GM12875 (cell line): ENCODE data around the gene LACTBL1.

Experiments
- H3K4me3 ChIP-seq: one replicate; pipeline ENCODE4 v1.5.1; 2011; ENCODE audit warnings: low read depth, low read length, control low read depth
- TF ChIP-seq, protein P1 (sequence below): IDR thresholded peaks from 2 replicates; pipeline ENCODE4 v1.5.1; 2011; ENCODE audit warnings: low read depth, mild to moderate bottlenecking, control low read depth, inconsistent platforms, low read length, moderate library complexity, borderline replicate concordance; ENCODE audit not compliant: insufficient read depth

LACTBL1 gene

DNA sequence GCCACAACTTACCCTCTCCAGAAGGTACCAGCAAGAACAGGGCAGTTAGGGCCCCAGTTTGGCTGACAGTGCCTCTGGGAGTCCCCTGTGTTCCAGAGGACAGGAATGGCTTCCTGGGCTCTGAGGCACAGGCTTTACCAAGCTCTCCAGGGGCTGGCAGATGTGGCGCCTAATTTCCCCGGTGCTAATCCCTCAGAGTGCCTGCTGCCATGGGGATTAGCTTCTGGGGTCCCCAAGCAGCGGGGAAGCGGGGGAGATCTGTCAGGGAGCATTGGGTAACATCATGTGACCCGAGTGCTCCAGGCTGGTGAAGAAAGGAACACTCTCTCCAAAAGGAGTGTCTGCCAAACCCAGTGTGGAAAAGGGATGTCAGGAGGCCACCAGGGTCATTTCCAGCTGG is at the start of gene LACTBL1:
Gene LACTBL1, minus strand, starts transcription at position 107 of the 400 bp plus-strand sequence. CDS start 550 bp downstream, outside the sequence.
- H3K4me3 ChIP-seq, result no peak within 1 kb of the TSS
- TF ChIP-seq, protein P1, sequence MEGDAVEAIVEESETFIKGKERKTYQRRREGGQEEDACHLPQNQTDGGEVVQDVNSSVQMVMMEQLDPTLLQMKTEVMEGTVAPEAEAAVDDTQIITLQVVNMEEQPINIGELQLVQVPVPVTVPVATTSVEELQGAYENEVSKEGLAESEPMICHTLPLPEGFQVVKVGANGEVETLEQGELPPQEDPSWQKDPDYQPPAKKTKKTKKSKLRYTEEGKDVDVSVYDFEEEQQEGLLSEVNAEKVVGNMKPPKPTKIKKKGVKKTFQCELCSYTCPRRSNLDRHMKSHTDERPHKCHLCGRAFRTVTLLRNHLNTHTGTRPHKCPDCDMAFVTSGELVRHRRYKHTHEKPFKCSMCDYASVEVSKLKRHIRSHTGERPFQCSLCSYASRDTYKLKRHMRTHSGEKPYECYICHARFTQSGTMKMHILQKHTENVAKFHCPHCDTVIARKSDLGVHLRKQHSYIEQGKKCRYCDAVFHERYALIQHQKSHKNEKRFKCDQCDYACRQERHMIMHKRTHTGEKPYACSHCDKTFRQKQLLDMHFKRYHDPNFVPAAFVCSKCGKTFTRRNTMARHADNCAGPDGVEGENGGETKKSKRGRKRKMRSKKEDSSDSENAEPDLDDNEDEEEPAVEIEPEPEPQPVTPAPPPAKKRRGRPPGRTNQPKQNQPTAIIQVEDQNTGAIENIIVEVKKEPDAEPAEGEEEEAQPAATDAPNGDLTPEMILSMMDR, result no peak

DNA sequence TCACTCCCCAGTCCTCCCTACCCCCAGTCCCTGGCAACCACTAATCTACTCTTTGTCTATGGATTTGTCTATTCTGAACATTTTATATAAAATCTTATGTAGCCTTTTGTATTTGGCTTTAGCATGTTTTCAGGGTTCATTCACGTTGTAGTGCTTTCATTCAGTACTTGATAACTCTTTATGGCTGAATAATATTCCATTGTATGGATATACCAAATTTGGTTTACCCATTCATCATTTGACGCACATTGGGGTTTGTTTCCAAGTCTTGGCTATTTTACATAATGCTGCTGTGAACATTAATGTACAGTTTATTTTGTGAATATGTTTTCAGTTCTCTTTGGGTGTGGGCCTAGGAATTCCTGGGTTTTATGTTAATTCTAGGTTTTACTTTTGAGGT is 49.2 kb upstream of the LACTBL1 start:
- H3K4me3 ChIP-seq, result no peak overlapping the region
- TF ChIP-seq, protein P1, result no peak

GRCh38 chr1:23020706-23021405 is 48.2 kb upstream of the LACTBL1 start:
- TF ChIP-seq, protein P1, result no peak
- peak overlapping the region; percentile 80 for H3K4me3 ChIP-seq

GRCh38 chr1:23019863-23020625 is 47.4 kb upstream of the LACTBL1 start:
- H3K4me3 ChIP-seq, result peak overlapping the region; percentile 80
- TF ChIP-seq, protein P1, result no peak

- H3K4me3 ChIP-seq, result peak within 1 kb of the TSS; percentile 80
- TF ChIP-seq, protein P1, result 0 out of 2 replicates have a peak, but pooled peaks have one; percentile 27
Measured at GRCh38 chr1:23019094-23019862, 46.6 kb upstream of the LACTBL1 start, which contains the start of gene KDM1A. Gene KDM1A (plus strand): TSS chr1:23019468. CDS start chr1:23019597, 129 bp downstream.

DNA sequence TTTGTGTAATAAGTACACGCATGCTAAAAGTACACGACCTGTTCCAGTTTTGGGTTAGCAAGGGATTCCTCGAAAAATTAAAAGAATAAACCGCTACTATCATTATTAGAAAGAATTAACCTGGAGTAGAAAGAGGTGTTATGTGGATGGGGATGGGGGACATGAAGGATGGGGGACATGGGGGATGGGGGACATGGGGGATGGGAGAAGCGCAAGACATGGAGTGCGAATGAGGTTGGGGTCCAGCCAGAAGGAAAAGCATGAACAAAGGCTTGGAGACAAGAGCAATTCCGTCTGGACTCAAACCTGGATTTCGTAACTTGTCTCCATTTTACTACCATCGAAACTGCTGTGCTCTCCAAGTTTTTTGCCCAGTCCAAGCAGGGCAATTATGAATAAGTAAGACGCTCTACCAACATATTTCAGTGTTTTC is 46.0 kb upstream of the LACTBL1 start:
- peak overlapping the region; percentile 80 for H3K4me3 ChIP-seq
- TF ChIP-seq, protein P1, result no peak
